Mammary epithelial cell (primary cell): ENCODE measurements around the gene LRIT2.

ENCODE experiments used
- CTCF ChIP-seq, 2 donors: IDR thresholded peaks in 1 of 2; conservative IDR thresholded peaks in 1 of 2; 2 replicates each; pipeline ENCODE4 v1.5.1; 2011 to 2012; ENCODE audit warnings: inconsistent platforms in 2 of 2, low read length in 2 of 2, mild to moderate bottlenecking in 2 of 2, control low read depth in 1 of 2, low read depth in 1 of 2; ENCODE audit not compliant: insufficient read depth in 1 of 2; ENCODE audit errors: extremely low read depth in 1 of 2
- EZH2 ChIP-seq: IDR thresholded peaks from 2 replicates; pipeline ENCODE4 v1.6.1; 2012; ENCODE audit warnings: low read length, inconsistent platforms, borderline replicate concordance

GRCh38 chr10:84256510-84257342 lies 31.4 kb upstream of the LRIT2 start:
- TF ChIP-seq CTCF (conservative IDR thresholded peaks at IDR 0.05 in 1 of 2, IDR thresholded peaks at IDR 0.05 in 1 of 2; ENCODE audit: extremely low read depth in 1 of 2, insufficient read depth in 1 of 2, low read depth in 1 of 2, low read length in 2 of 2) (peak; percentile 42 to 47), EZH2 (no peak)
